ENCODE measurements around the gene CACNA2D4.

CACNA2D4 gene

GRCh38 chr12:1933342-1934051 is 15.0 kb upstream of the CACNA2D4 start:
- no peak for DNase-seq

GRCh38 chr12:1932264-1932777 is 13.9 kb upstream of the CACNA2D4 start:
- DNase-seq, result no peak

- DNase-seq, result no peak
Measured at GRCh38 chr12:1931642-1932041, 13.2 kb upstream of the CACNA2D4 start.

GRCh38 chr12:1930803-1931597 is 12.5 kb upstream of the CACNA2D4 start:
- DNase-seq, result no peak

- no peak for DNase-seq
Measured at GRCh38 chr12:1929985-1930802, 11.7 kb upstream of the CACNA2D4 start.

GRCh38 chr12:1929241-1929984 is 11.0 kb upstream of the CACNA2D4 start:
- DNase-seq, result no peak

GRCh38 chr12:1928439-1929121 is 10.1 kb upstream of the CACNA2D4 start:
- no peak for DNase-seq

- DNase-seq, result no peak
Measured at GRCh38 chr12:1927751-1928351, 9.4 kb upstream of the CACNA2D4 start.

- DNase-seq, result no peak
Measured at GRCh38 chr12:1927051-1927680, 8.7 kb upstream of the CACNA2D4 start.

GRCh38 chr12:1926251-1926657 is 7.8 kb upstream of the CACNA2D4 start:
- no peak for DNase-seq

- no peak for DNase-seq
Measured at GRCh38 chr12:1925684-1926006, 7.2 kb upstream of the CACNA2D4 start.

- DNase-seq, result no peak
Measured at GRCh38 chr12:1924996-1925683, 6.7 kb upstream of the CACNA2D4 start.

- DNase-seq, result no peak
Measured at GRCh38 chr12:1922985-1923384, 4.5 kb upstream of the CACNA2D4 start.

- DNase-seq, result no peak
Measured at GRCh38 chr12:1922075-1922709, 3.7 kb upstream of the CACNA2D4 start.

- DNase-seq, result no peak
Measured at GRCh38 chr12:1920971-1921370, 2.5 kb upstream of the CACNA2D4 start.

- DNase-seq, result no peak
Measured at GRCh38 chr12:1920436-1920835, 2.0 kb upstream of the CACNA2D4 start.

GRCh38 chr12:1919763-1920162 is 1.3 kb upstream of the CACNA2D4 start:
- DNase-seq, result no peak

GRCh38 chr12:1919284-1919683 is 832 bp upstream of the CACNA2D4 start:
- no peak for DNase-seq

GRCh38 chr12:1918884-1919236 is 408 bp upstream of the CACNA2D4 start:
- no peak for DNase-seq

Data from NCI-H2227 treated with DMSO at 0.1 percent for 48 hours (cell line).